Endodermal cell (in vitro differentiated cells): ENCODE measurements around the gene CEBPE. TPM values are rescaled to one million over a fixed set of nuclear protein-coding genes. Genes with fewer than 3 reads are reported as not detected.

Source experiments
- DNase-seq: peaks from one replicate; pipeline ENCODE4 v3.0.0-alpha.2; 2017
- H3K27ac ChIP-seq: 2 replicates; pipeline ENCODE4 v1.5.1; 2013; ENCODE audit warnings: mild to moderate bottlenecking, low read depth, low read length, moderate library complexity
- H3K27me3 ChIP-seq: 2 replicates; pipeline ENCODE4 v1.6.1; 2013; ENCODE audit warnings: mild to moderate bottlenecking, low read length, moderate library complexity; ENCODE audit not compliant: insufficient read depth, control insufficient read depth, poor library complexity, severe bottlenecking
- H3K36me3 ChIP-seq: 2 replicates; pipeline ENCODE4 v1.7.0; 2013; ENCODE audit warnings: mild to moderate bottlenecking, low read length, moderate library complexity; ENCODE audit not compliant: control insufficient read depth, insufficient read depth
- H3K4me1 ChIP-seq: one replicate; pipeline ENCODE4 v1.7.0; 2013; ENCODE audit warnings: low read length; ENCODE audit not compliant: control insufficient read depth, insufficient read depth
- H3K4me3 ChIP-seq: 2 replicates; pipeline ENCODE4 v1.5.1; 2013; ENCODE audit warnings: mild to moderate bottlenecking, low read length, moderate library complexity
- H3K9ac ChIP-seq: 2 replicates; pipeline ENCODE4 v1.6.1; 2013; ENCODE audit warnings: mild to moderate bottlenecking, low read length, moderate library complexity; ENCODE audit not compliant: poor library complexity, severe bottlenecking; ENCODE audit errors: extremely low read depth
- H3K9me3 ChIP-seq: 2 replicates; pipeline ENCODE4 v1.6.1; 2013; ENCODE audit warnings: mild to moderate bottlenecking, low read length, moderate library complexity; ENCODE audit not compliant: control insufficient read depth
- H3K27ac Mint-ChIP-seq: 2 replicates; pipeline ENCODE4 v1.8.0; 2020; ENCODE audit warnings: mixed read lengths
- H3K27me3 Mint-ChIP-seq: 2 replicates; pipeline ENCODE4 v1.8.0; 2021; ENCODE audit warnings: mild to moderate bottlenecking, mixed read lengths; ENCODE audit not compliant: insufficient read depth
- H3K36me3 Mint-ChIP-seq: 2 replicates; pipeline ENCODE4 v1.8.0; 2020; ENCODE audit warnings: low read depth, mixed read lengths
- H3K4me1 Mint-ChIP-seq: 2 replicates; pipeline ENCODE4 v1.8.0; 2020; ENCODE audit warnings: mixed read lengths
- H3K4me3 Mint-ChIP-seq: 2 replicates; pipeline ENCODE4 v1.8.0; 2020; ENCODE audit warnings: mild to moderate bottlenecking, moderate library complexity, mixed read lengths
- H3K9me3 Mint-ChIP-seq: 2 replicates; pipeline ENCODE4 v1.8.0; 2020; ENCODE audit warnings: mild to moderate bottlenecking, mixed read lengths
- CTCF ChIP-seq: fragments of 200-600 bp; sonication (generic); conservative IDR thresholded peaks from 2 replicates; pipeline ENCODE4 v1.5.0; 2021; ENCODE audit warnings: antibody characterized with exemption, mild to moderate bottlenecking
- WGBS, 2 experiments: methylation state at CpG; one replicate each; pipeline versions ENCODE4 v1.1.5 to v1.1.7; 2013; ENCODE audit warnings: missing lambda C conversion rate in 2 of 2, mixed read lengths in 1 of 2; ENCODE audit not compliant: insufficient coverage in 1 of 2, insufficient read length in 1 of 2; 5-methylcytosine and 5-hydroxymethylcytosine counted together
- total RNA-seq, 2 donors: library from RNA; stranded (reverse); fragmentation: NEBNext Ultra II Directional in 1 of 2; extraction: Animal tissue kit (Norgen Biotek cat#: 25700) in 1 of 2; gene quantifications; 2 replicates in 1 of 2; 3 replicates in 1 of 2; pipeline ENCODE4 v1.2.1, GENCODE V29; 2021

CEBPE gene
- total RNA-seq, 2 donors from 2014 or later, result not detected

- peaks cover 8% of the 10 kb centered on the region for H3K36me3 ChIP-seq
- Mint-ChIP-seq H3K27me3 (peaks cover 3% of the 10 kb centered on the region), H3K36me3 (peaks cover 7% of the 10 kb centered on the region), H3K4me1 (peaks cover 63% of the 10 kb centered on the region), H3K4me3 (no peak overlapping the region), H3K27ac (no peak overlapping the region), H3K9me3 (peaks cover 3% of the 10 kb centered on the region)
- H3K9me3 ChIP-seq, result no peaks in the 10 kb centered on the region
- peaks cover 12% of the 10 kb centered on the region for H3K4me1 ChIP-seq
- DNase-seq, result no peak
- no peaks in the 10 kb centered on the region for H3K27me3 ChIP-seq
- WGBS, 2 experiments, result 81 to 91% methylated on average over 3 to 4 of the region's 4 CpGs
- no peak overlapping the region for H3K9ac ChIP-seq
- no peak overlapping the region for H3K27ac ChIP-seq
- H3K4me3 ChIP-seq, result no peak overlapping the region
- TF ChIP-seq CTCF, result no peak
These were observed 15.5 kb downstream of the CEBPE start for GRCh38 chr14:23103581-23103980.

- Mint-ChIP-seq H3K36me3 (peaks cover 15% of the 10 kb centered on the region), H3K27me3 (peaks cover 3% of the 10 kb centered on the region), H3K27ac (no peak overlapping the region), H3K9me3 (no peaks in the 10 kb centered on the region), H3K4me3 (no peak overlapping the region), H3K4me1 (peaks cover 63% of the 10 kb centered on the region)
- H3K4me1 ChIP-seq, result peaks cover 12% of the 10 kb centered on the region
- WGBS, 2 experiments, result 93 to 100% methylated on average over 2 of the region's 2 CpGs
- no peak overlapping the region for H3K4me3 ChIP-seq
- no peak for DNase-seq
- no peak for TF ChIP-seq CTCF
- no peaks in the 10 kb centered on the region for H3K27me3 ChIP-seq
- no peak overlapping the region for H3K27ac ChIP-seq
- no peak overlapping the region for H3K9ac ChIP-seq
- peaks cover 15% of the 10 kb centered on the region for H3K36me3 ChIP-seq
- no peaks in the 10 kb centered on the region for H3K9me3 ChIP-seq
These were observed 16.3 kb downstream of the CEBPE start for GRCh38 chr14:23102801-23103200.

DNA sequence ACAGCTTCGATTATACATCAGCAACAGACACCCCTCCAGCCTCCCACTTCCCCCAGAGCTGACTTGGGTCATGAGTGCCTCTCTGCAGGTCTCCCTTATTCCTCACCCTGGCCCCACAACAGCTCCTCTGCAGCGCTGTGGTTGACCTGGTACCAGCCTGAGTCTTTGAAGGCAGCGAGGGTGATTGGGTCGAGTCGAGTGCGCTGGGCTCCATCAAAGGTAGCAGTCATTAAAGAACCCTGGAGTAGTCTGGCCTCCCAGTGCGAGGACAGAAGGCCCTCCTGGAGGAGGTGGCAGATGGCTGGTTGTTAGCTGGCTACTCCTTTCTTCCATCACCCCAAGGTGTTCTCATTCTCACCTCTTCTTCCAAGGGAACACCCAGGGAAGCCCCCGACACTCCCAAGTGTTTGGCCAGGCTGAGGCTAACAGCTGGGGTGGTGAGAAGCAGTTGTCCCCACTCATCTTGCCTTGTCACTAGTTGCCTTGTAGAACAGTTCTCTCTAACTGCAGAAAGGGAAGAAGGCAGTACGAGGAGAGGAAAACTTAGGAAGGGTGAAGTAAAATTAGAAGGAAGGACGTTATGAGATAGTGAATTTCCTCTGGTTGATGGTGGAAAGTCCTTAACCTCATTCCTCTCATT, 16.9 kb downstream of the CEBPE start:
- 87 to 94% methylated on average over 7 to 10 of the region's 10 CpGs for WGBS, 2 experiments
- H3K9ac ChIP-seq, result no peak overlapping the region
- H3K9me3 Mint-ChIP-seq, result no peaks in the 10 kb centered on the region

More for the DNA sequence above, 16.9 kb downstream of the CEBPE start:
- no peaks in the 10 kb centered on the region for H3K27me3 ChIP-seq
- no peak for TF ChIP-seq CTCF
- H3K9me3 ChIP-seq, result no peaks in the 10 kb centered on the region
- no peak overlapping the region for H3K27ac Mint-ChIP-seq
- H3K36me3 Mint-ChIP-seq, result peaks cover 22% of the 10 kb centered on the region
- peaks cover 65% of the 10 kb centered on the region for H3K4me1 Mint-ChIP-seq
- peaks cover 22% of the 10 kb centered on the region for H3K36me3 ChIP-seq
- H3K27me3 Mint-ChIP-seq, result peaks cover 3% of the 10 kb centered on the region
- H3K4me3 ChIP-seq, result no peak overlapping the region
- H3K4me3 Mint-ChIP-seq, result no peak overlapping the region
- no peak for DNase-seq
- H3K27ac ChIP-seq, result no peak overlapping the region
- H3K4me1 ChIP-seq, result peaks cover 12% of the 10 kb centered on the region
